Astrocyte (in vitro differentiated cells and primary cell): ENCODE data around the gene MPV17L2.

ENCODE experiments used
- EZH2 ChIP-seq: IDR thresholded peaks from 2 replicates; pipeline ENCODE4 v1.6.1; 2012; ENCODE audit warnings: mild to moderate bottlenecking, low read length, inconsistent platforms; ENCODE audit not compliant: insufficient read depth
- TF ChIP-seq, protein P1 (sequence below): IDR thresholded peaks from 2 replicates; pipeline ENCODE4 v1.5.1; 2011; ENCODE audit warnings: low read depth, mild to moderate bottlenecking, inconsistent platforms, low read length, moderate library complexity; ENCODE audit not compliant: insufficient read depth

- TF ChIP-seq, protein P1, sequence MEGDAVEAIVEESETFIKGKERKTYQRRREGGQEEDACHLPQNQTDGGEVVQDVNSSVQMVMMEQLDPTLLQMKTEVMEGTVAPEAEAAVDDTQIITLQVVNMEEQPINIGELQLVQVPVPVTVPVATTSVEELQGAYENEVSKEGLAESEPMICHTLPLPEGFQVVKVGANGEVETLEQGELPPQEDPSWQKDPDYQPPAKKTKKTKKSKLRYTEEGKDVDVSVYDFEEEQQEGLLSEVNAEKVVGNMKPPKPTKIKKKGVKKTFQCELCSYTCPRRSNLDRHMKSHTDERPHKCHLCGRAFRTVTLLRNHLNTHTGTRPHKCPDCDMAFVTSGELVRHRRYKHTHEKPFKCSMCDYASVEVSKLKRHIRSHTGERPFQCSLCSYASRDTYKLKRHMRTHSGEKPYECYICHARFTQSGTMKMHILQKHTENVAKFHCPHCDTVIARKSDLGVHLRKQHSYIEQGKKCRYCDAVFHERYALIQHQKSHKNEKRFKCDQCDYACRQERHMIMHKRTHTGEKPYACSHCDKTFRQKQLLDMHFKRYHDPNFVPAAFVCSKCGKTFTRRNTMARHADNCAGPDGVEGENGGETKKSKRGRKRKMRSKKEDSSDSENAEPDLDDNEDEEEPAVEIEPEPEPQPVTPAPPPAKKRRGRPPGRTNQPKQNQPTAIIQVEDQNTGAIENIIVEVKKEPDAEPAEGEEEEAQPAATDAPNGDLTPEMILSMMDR = no peak
- TF ChIP-seq EZH2 = no peak
Measured at GRCh38 chr19:18153556-18154134, 39.4 kb upstream of the MPV17L2 start.
